HTERT RPE-1 (cell line): ENCODE data around the gene POLR2E.

Experiments used
- in situ Hi-C: fragments of 300-500 bp; cut with MboI; formaldehyde crosslinking; loops from 4 replicates; pipeline ENCODE4 v1.14.3; 2020; ENCODE audit warnings: low sequenced_read_pairs

The POLR2E gene

GRCh38 chr19:1098177-1099051 is 3.2 kb upstream of the POLR2E start:
- in situ Hi-C loops, result no loop called here

GRCh38 chr19:1097810-1098176 is 2.6 kb upstream of the POLR2E start:
- in situ Hi-C loops, result no loop called here

- in situ Hi-C loops, result no loop called here
These were observed 559 bp downstream of the POLR2E start for GRCh38 chr19:1094655-1094977.

- in situ Hi-C loops, result no loop called here
These were observed 1.2 kb downstream of the POLR2E start for GRCh38 chr19:1093811-1094553.

- in situ Hi-C loops, result no loop called here
These were observed 1.8 kb downstream of the POLR2E start for GRCh38 chr19:1093330-1093729.

GRCh38 chr19:1091544-1092175 is 3.5 kb downstream of the POLR2E start:
- in situ Hi-C loops, result no loop called here

GRCh38 chr19:1090731-1091543 is 4.2 kb downstream of the POLR2E start:
- in situ Hi-C loops, result no loop called here

- in situ Hi-C loops, result no loop called here
These were observed 5.3 kb downstream of the POLR2E start for GRCh38 chr19:1089891-1090290.

- in situ Hi-C loops, result no loop called here
These were observed 5.9 kb downstream of the POLR2E start for GRCh38 chr19:1089126-1089771.

GRCh38 chr19:1088416-1089010 is 6.7 kb downstream of the POLR2E start:
- in situ Hi-C loops, result no loop called here

- in situ Hi-C loops, result no loop called here
These were observed 7.3 kb downstream of the POLR2E start for GRCh38 chr19:1087813-1088415.

GRCh38 chr19:1086613-1087012 is 8.6 kb downstream of the POLR2E start:
- in situ Hi-C loops, result no loop called here

- in situ Hi-C loops, result no loop called here
These were observed 9.3 kb downstream of the POLR2E start for GRCh38 chr19:1085676-1086442.

GRCh38 chr19:1085053-1085658 is 10.0 kb downstream of the POLR2E start:
- in situ Hi-C loops, result no loop called here

GRCh38 chr19:1084024-1084868 is 10.9 kb downstream of the POLR2E start:
- in situ Hi-C loops, result no loop called here

- in situ Hi-C loops, result no loop called here
These were observed 12.0 kb downstream of the POLR2E start for GRCh38 chr19:1082928-1083816.
